SK-N-SH (cell line): ENCODE measurements around the gene HIPK2. TPM values are rescaled to one million over a fixed set of nuclear protein-coding genes. Genes with fewer than 3 reads are reported as not detected.

Source experiments
- CTCF ChIA-PET: fragments of 300-600, 350-600 bp; formaldehyde crosslinking; extraction: SDS; loops from one replicate; lab custom pipeline; 2021; lab: Yijun Ruan, JAX
- POLR2A ChIA-PET: fragments of 350-600 bp; sonication (Branson Sonifier 250); formaldehyde crosslinking; extraction: SDS; loops from one replicate; lab custom pipeline; 2020; ENCODE audit warnings: antibody characterized with exemption, inconsistent platforms; lab: Yijun Ruan, JAX
- DNase-seq: peaks from one replicate; pipeline ENCODE4 v3.0.0; 2012
- H2AFZ ChIP-seq: fragments of 200-600 bp; sonication (generic); 2 replicates; pipeline ENCODE4 v1.8.1; 2016; ENCODE audit warnings: antibody characterized with exemption, mild to moderate bottlenecking, low read depth
- H3F3A ChIP-seq: fragments of 200-600 bp; sonication (generic); replicated peaks from 2 replicates; pipeline ENCODE3; 2016; ENCODE audit warnings: antibody characterized with exemption, mild to moderate bottlenecking; ENCODE audit not compliant: insufficient read depth
- H3K27ac ChIP-seq, 2 experiments: fragments of 200-500 bp in 1 of 2; fragments of 200-600 bp in 1 of 2; sonication (Bioruptor generic) in 1 of 2; sonication (generic), shearing (Covaris generic) in 1 of 2; 2 replicates each; pipeline versions ENCODE4 v1.5.1 to v1.6.1; 2014 to 2016; ENCODE audit warnings: low read depth in 2 of 2, inconsistent platforms in 1 of 2, low read length in 1 of 2, mild to moderate bottlenecking in 1 of 2, mixed read lengths in 1 of 2
- H3K27me3 ChIP-seq: fragments of 200-600 bp; sonication (generic), shearing (Covaris generic); 2 replicates; pipeline ENCODE4 v1.6.1; 2016; ENCODE audit warnings: mixed run types; ENCODE audit not compliant: insufficient read depth
- H3K36me3 ChIP-seq, 2 experiments: fragments of 200-500 bp in 1 of 2; fragments of 200-600 bp in 1 of 2; sonication (Bioruptor generic) in 1 of 2; sonication (generic) in 1 of 2; replicated peaks in 1 of 2; 2 replicates each; pipeline versions ENCODE3 to v1.5.1; 2014 to 2016; ENCODE audit warnings: low read length in 1 of 2, mild to moderate bottlenecking in 1 of 2; ENCODE audit not compliant: insufficient read depth in 2 of 2, control insufficient read depth in 1 of 2
- H3K4me1 ChIP-seq, 2 experiments: fragments of 200-500 bp in 1 of 2; fragments of 200-600 bp in 1 of 2; sonication (Bioruptor generic) in 1 of 2; sonication (generic), shearing (Covaris generic) in 1 of 2; 2 replicates each; pipeline versions ENCODE4 v1.5.1 to v1.6.1; 2014 to 2016; ENCODE audit warnings: low read depth in 1 of 2, low read length in 1 of 2, mixed run types in 1 of 2; ENCODE audit not compliant: insufficient read depth in 2 of 2, control insufficient read depth in 1 of 2
- H3K4me2 ChIP-seq: fragments of 200-600 bp; sonication (generic), shearing (Covaris generic); 2 replicates; pipeline ENCODE4 v1.6.1; 2017; ENCODE audit warnings: mixed run types
- H3K4me3 ChIP-seq, 2 experiments: fragments of 200-500 bp in 1 of 2; fragments of 200-600 bp in 1 of 2; sonication (Bioruptor generic) in 1 of 2; sonication (generic), shearing (Covaris generic) in 1 of 2; 2 replicates each; pipeline versions ENCODE4 v1.5.1 to v1.8.1; 2014 to 2016; ENCODE audit warnings: low read depth in 2 of 2, inconsistent platforms in 1 of 2, low read length in 1 of 2, mild to moderate bottlenecking in 1 of 2, mixed read lengths in 1 of 2, moderate library complexity in 1 of 2
- H3K79me2 ChIP-seq: fragments of 200-600 bp; sonication (generic); 2 replicates; pipeline ENCODE4 v1.8.1; 2017; ENCODE audit warnings: mild to moderate bottlenecking; ENCODE audit not compliant: insufficient read depth
- H3K9ac ChIP-seq: fragments of 200-600 bp; sonication (generic); 2 replicates; pipeline ENCODE4 v1.6.1; 2017; ENCODE audit warnings: mixed run types
- H3K9me2 ChIP-seq: fragments of 200-600 bp; sonication (generic); 2 replicates; pipeline ENCODE4 v1.6.1; 2017; ENCODE audit warnings: mixed run types
- H3K9me3 ChIP-seq: fragments of 200-600 bp; sonication (generic); 2 replicates; pipeline ENCODE4 v1.6.1; 2017; ENCODE audit warnings: mixed run types, mild to moderate bottlenecking, moderate library complexity
- H4K20me1 ChIP-seq: fragments of 200-600 bp; sonication (generic); 2 replicates; pipeline ENCODE4 v1.6.1; 2017; ENCODE audit warnings: mild to moderate bottlenecking, mixed run types; ENCODE audit not compliant: insufficient read depth
- CHD2 ChIP-seq: fragments of 150-350 bp; IDR thresholded peaks from 2 replicates; pipeline ENCODE4 v1.6.1; 2018; ENCODE audit warnings: low read length; ENCODE audit not compliant: partially characterized antibody
- FOXM1 ChIP-seq: IDR thresholded peaks from 2 replicates; pipeline ENCODE4 v1.4.0; 2012; ENCODE audit warnings: low read depth, mild to moderate bottlenecking
- GABPA ChIP-seq: IDR thresholded peaks from 2 replicates; pipeline ENCODE4 v1.4.0; 2012; ENCODE audit warnings: low read depth, mild to moderate bottlenecking
- GATA2 ChIP-seq: sonication (generic); formaldehyde crosslinking; IDR thresholded peaks from 2 replicates; pipeline ENCODE4 v1.5.0; 2020; ENCODE audit warnings: mild to moderate bottlenecking, missing genetic modification reagents
- MEF2A ChIP-seq: IDR thresholded peaks from 2 replicates; pipeline ENCODE4 v1.4.0; 2012; ENCODE audit warnings: low read depth, borderline replicate concordance
- POLR2AphosphoS5 ChIP-seq: IDR thresholded peaks from 2 replicates; pipeline ENCODE4 v1.6.1; 2012; ENCODE audit warnings: low read depth, low read length
- RAD21 ChIP-seq: IDR thresholded peaks from 2 replicates; pipeline ENCODE4 v1.6.1; 2012; ENCODE audit warnings: mild to moderate bottlenecking, low read length
- TAF1 ChIP-seq: IDR thresholded peaks from 2 replicates; pipeline ENCODE4 v1.6.1; 2012; ENCODE audit warnings: low read depth, mild to moderate bottlenecking, low read length, moderate library complexity, borderline replicate concordance
- TCF12 ChIP-seq: IDR thresholded peaks from 2 replicates; pipeline ENCODE4 v1.4.0; 2012
- TEAD4 ChIP-seq: IDR thresholded peaks from 2 replicates; pipeline ENCODE4 v1.4.0; 2012; ENCODE audit warnings: mild to moderate bottlenecking, borderline replicate concordance; ENCODE audit not compliant: insufficient read depth
- USF2 ChIP-seq: fragments of 150-350 bp; IDR thresholded peaks from 2 replicates; pipeline ENCODE4 v1.6.1; 2017; ENCODE audit warnings: antibody characterized with exemption, low read length, low read depth, borderline replicate concordance
- ZBTB33 ChIP-seq: IDR thresholded peaks from 2 replicates; pipeline ENCODE4 v1.4.0; 2012; ENCODE audit warnings: low read depth, borderline replicate concordance
- WGBS: methylation state at CpG from one replicate; pipeline ENCODE4 v1.1.6; 2017; ENCODE audit warnings: low lambda C conversion rate; 5-methylcytosine and 5-hydroxymethylcytosine counted together
- polyA plus RNA-seq, 3 experiments: library from polyadenylated mRNA; depleted of rRNA; stranded (reverse); fragments of >200 nt; gene quantifications; 2 replicates each; pipeline ENCODE4 v1.2.3, GENCODE V29; 2012
- TF ChIP-seq, protein P1 (sequence below): fragments of 150-350 bp; IDR thresholded peaks from 2 replicates; pipeline ENCODE4 v1.6.1; 2016; ENCODE audit warnings: mild to moderate bottlenecking, low read depth, low read length
- TF ChIP-seq, protein P2 (sequence below): IDR thresholded peaks from 2 replicates; pipeline ENCODE4 v1.4.0; 2012; ENCODE audit warnings: low read depth, borderline replicate concordance
- TF ChIP-seq, protein P3 (sequence below): fragments of 200-600 bp; sonication (generic); IDR thresholded peaks from 2 replicates; pipeline ENCODE4 v1.6.1; 2017; ENCODE audit warnings: antibody characterized with exemption, mild to moderate bottlenecking, moderate library complexity
- TF ChIP-seq, protein P4 (sequence below): IDR thresholded peaks from 2 replicates; pipeline ENCODE4 v1.4.0; 2012; ENCODE audit warnings: low read depth

The HIPK2 gene
- polyA plus RNA-seq, 1 of the 3 experiments (the other 2 are of a cell fraction) = 14.2 TPM

- peaks cover 80% of the 10 kb centered on the region for H3K79me2 ChIP-seq
- TF ChIP-seq TEAD4 = no peak
- no peak for TF ChIP-seq GATA2 (CRISPR knock-in tag)
- TF ChIP-seq GABPA = no peak
- TF ChIP-seq USF2 = no peak
- no peak for TF ChIP-seq CHD2
- no peak for TF ChIP-seq ZBTB33
- TF ChIP-seq, protein P1, sequence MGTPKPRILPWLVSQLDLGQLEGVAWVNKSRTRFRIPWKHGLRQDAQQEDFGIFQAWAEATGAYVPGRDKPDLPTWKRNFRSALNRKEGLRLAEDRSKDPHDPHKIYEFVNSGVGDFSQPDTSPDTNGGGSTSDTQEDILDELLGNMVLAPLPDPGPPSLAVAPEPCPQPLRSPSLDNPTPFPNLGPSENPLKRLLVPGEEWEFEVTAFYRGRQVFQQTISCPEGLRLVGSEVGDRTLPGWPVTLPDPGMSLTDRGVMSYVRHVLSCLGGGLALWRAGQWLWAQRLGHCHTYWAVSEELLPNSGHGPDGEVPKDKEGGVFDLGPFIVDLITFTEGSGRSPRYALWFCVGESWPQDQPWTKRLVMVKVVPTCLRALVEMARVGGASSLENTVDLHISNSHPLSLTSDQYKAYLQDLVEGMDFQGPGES = no peak
- no peak for TF ChIP-seq TAF1
- TF ChIP-seq RAD21 = no peak
- TF ChIP-seq, protein P2, sequence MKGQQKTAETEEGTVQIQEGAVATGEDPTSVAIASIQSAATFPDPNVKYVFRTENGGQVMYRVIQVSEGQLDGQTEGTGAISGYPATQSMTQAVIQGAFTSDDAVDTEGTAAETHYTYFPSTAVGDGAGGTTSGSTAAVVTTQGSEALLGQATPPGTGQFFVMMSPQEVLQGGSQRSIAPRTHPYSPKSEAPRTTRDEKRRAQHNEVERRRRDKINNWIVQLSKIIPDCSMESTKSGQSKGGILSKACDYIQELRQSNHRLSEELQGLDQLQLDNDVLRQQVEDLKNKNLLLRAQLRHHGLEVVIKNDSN = no peak
- no peak for TF ChIP-seq TCF12
- no peak for TF ChIP-seq POLR2AphosphoS5
- TF ChIP-seq, protein P3, sequence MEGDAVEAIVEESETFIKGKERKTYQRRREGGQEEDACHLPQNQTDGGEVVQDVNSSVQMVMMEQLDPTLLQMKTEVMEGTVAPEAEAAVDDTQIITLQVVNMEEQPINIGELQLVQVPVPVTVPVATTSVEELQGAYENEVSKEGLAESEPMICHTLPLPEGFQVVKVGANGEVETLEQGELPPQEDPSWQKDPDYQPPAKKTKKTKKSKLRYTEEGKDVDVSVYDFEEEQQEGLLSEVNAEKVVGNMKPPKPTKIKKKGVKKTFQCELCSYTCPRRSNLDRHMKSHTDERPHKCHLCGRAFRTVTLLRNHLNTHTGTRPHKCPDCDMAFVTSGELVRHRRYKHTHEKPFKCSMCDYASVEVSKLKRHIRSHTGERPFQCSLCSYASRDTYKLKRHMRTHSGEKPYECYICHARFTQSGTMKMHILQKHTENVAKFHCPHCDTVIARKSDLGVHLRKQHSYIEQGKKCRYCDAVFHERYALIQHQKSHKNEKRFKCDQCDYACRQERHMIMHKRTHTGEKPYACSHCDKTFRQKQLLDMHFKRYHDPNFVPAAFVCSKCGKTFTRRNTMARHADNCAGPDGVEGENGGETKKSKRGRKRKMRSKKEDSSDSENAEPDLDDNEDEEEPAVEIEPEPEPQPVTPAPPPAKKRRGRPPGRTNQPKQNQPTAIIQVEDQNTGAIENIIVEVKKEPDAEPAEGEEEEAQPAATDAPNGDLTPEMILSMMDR = no peak
- TF ChIP-seq FOXM1 = no peak
- TF ChIP-seq MEF2A = no peak
- TF ChIP-seq, protein P4, sequence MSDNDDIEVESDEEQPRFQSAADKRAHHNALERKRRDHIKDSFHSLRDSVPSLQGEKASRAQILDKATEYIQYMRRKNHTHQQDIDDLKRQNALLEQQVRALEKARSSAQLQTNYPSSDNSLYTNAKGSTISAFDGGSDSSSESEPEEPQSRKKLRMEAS = no peak
- TF ChIP-seq, all 33 proteins: peak for 0
- H4K20me1 ChIP-seq = peaks cover 90% of the 10 kb centered on the region
- H3F3A ChIP-seq = no peaks in the 10 kb centered on the region
- peaks cover 25 to 41% of the 10 kb centered on the region in 2 experiments for H3K36me3 ChIP-seq
- no peak overlapping the region for H3K27ac ChIP-seq
- no peak overlapping the region for H2AFZ ChIP-seq
- 91% methylated on average over 10 of the region's 11 CpGs for WGBS
- no peaks in the 10 kb centered on the region for H3K9me2 ChIP-seq
- H3K4me2 ChIP-seq = no peak overlapping the region
- no peak overlapping the region for H3K4me3 ChIP-seq
- ChIA-PET CTCF (interaction anchor here (1.0 to 1.1 kb wide), 3 partner anchors 9 to 66 kb away, joined by 3 to 4 read pairs (median 4); no protein-coding TSS in a partner anchor), POLR2A (no interaction called here)
- H3K9ac ChIP-seq = no peak overlapping the region
- no peaks in the 10 kb centered on the region for H3K27me3 ChIP-seq
- DNase-seq = no peak
- H3K9me3 ChIP-seq = no peaks in the 10 kb centered on the region
- H3K4me1 ChIP-seq = peaks cover 6 to 16% of the 10 kb centered on the region in 2 experiments; a peak in 3 of 4 replicates
Observed at GRCh38 chr7:139711991-139712743, 65.6 kb downstream of the HIPK2 start.
